ENCODE data around the gene CENPB. TPM values are rescaled to one million over a fixed set of nuclear protein-coding genes. Genes with fewer than 3 reads are reported as not detected.
"Not testable (repeated sequence)": the region's sequence is repeated elsewhere in the genome, so short reads cannot be mapped to it uniquely, and the experiment has no call there.

Gene CENPB
- polyA plus RNA-seq, 3 donors from 2014 or later: 1.0 to 1.7 (median 1.1) TPM

GRCh38 chr20:3794701-3795420 lies 8.3 kb upstream of the CENPB start:
- H3K27me3 Mint-ChIP-seq (ENCODE audit: low read depth in 3 of 3): peaks cover 0 to 11% (median 2%) of the 10 kb centered on the region in 3 donors
- H3K4me3 Mint-ChIP-seq: peak overlapping the region; percentile 88 to 93 (median 93)
- peaks cover 43 to 44% of the 10 kb centered on the region in 2 donors for H3K4me1 Mint-ChIP-seq
- H3K36me3 Mint-ChIP-seq: peaks cover 3 to 18% (median 6%) of the 10 kb centered on the region in 3 donors
- H3K27ac Mint-ChIP-seq: peak overlapping the region; percentile 95 to 97 (median 96)
- no peak for DNase-seq
- no peaks in the 10 kb centered on the region for H3K9me3 Mint-ChIP-seq

- H3K27me3 Mint-ChIP-seq (ENCODE audit: low read depth in 3 of 3); DNase-seq; H3K9me3 Mint-ChIP-seq: not testable (repeated sequence)
- Mint-ChIP-seq H3K27ac (peak overlapping the region in 1 of 6 donors; percentile 60), H3K4me3 (peak overlapping the region in 2 of 5 donors; percentile 26 to 29), H3K36me3 (peaks cover 3 to 14% (median 6%) of the 10 kb centered on the region in 3 donors), H3K4me1 (peaks cover 36 to 37% of the 10 kb centered on the region in 2 donors)
These were observed 7.6 kb upstream of the CENPB start for GRCh38 chr20:3794168-3794567.

DNA sequence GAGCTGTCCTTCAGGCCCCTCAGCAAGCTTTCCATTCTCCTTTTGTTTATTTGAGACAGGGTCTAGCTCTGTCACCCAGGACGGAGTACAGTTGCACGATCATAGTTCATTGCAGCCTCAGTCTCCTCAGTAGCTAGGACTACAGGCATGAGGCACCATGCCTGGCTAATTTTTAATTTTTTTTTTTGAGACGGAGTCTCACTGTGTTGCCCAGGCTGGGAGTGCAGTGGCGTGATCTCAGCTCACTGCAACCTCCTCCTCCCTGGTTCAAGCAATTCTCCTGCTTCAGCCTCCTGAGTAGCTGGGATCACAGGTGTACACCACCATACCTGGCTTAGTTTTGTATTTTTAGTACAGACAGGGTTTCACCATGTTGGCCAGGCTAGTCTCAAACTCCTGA lies 2.7 kb upstream of the CENPB start:
- H3K4me1 Mint-ChIP-seq: peaks cover 27 to 28% of the 10 kb centered on the region in 2 donors

GRCh38 chr20:3788685-3789155 lies 2.2 kb upstream of the CENPB start:
- peak overlapping the region in 4 of 5 donors; percentile 31 to 72 (median 62) for H3K4me3 Mint-ChIP-seq
- H3K27ac Mint-ChIP-seq: peak overlapping the region; percentile 7 to 88 (median 21)
- peaks cover under 1 to 5% (median 2%) of the 10 kb centered on the region in 3 donors for H3K27me3 Mint-ChIP-seq (ENCODE audit: low read depth in 3 of 3)

More for the DNA sequence above, 2.7 kb upstream of the CENPB start:
- not testable (repeated sequence) for H3K9me3 Mint-ChIP-seq; H3K27me3 Mint-ChIP-seq (ENCODE audit: low read depth in 3 of 3); DNase-seq; H3K36me3 Mint-ChIP-seq
- Mint-ChIP-seq H3K27ac (peak overlapping the region in 2 of 6 donors; percentile 9 to 88), H3K4me3 (peak overlapping the region in 1 of 5 donors; percentile 72)

GRCh38 chr20:3787324-3788014 lies 929 bp upstream of the CENPB start:
- H3K9me3 Mint-ChIP-seq: no peaks in the 10 kb centered on the region
- peak overlapping the region; percentile 12 to 87 (median 66) for H3K27ac Mint-ChIP-seq

More at GRCh38 chr20:3788685-3789155, 2.2 kb upstream of the CENPB start:
- Mint-ChIP-seq H3K4me1 (peaks cover 27 to 28% of the 10 kb centered on the region in 2 donors), H3K36me3 (no peaks in the 10 kb centered on the region), H3K9me3 (no peaks in the 10 kb centered on the region)
- DNase-seq: no peak

DNA sequence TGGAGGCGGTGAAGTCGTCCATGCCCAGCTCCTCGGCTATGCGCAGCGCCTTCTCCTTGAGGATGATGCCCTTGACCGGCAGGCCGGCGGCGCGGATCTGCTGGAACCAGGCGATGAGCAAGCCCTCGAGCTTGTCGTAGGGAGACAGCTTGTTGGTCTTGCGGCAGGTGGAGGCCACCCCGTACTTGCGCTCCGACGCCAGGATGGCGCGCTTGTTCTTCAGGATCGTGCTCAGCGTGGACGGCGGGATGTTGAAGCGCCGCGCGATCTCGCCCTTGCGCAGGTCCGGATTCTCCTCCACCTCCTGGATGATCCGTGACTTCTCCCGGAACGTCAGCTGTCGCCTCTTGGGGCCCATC lies 435 bp downstream of the CENPB start:
- Mint-ChIP-seq H3K9me3 (no peaks in the 10 kb centered on the region), H3K4me1 (peaks cover 43 to 47% of the 10 kb centered on the region in 2 donors), H3K36me3 (no peaks in the 10 kb centered on the region), H3K27ac (peak overlapping the region; percentile 62 to 90 (median 84)), H3K4me3 (peak overlapping the region; percentile 81 to 86 (median 82)), H3K27me3 (ENCODE audit: low read depth in 3 of 3) (peaks cover 2 to 6% (median 2%) of the 10 kb centered on the region in 3 donors)
- DNase-seq: peak in 2 of 3 donors; percentile 31 to 37

More at GRCh38 chr20:3787324-3788014, 929 bp upstream of the CENPB start:
- H3K4me3 Mint-ChIP-seq: peak overlapping the region; percentile 66 to 82 (median 75)
- H3K36me3 Mint-ChIP-seq: no peaks in the 10 kb centered on the region
- no peak for DNase-seq
- H3K4me1 Mint-ChIP-seq: peaks cover 35% of the 10 kb centered on the region in 2 donors
- peaks cover 2 to 6% (median 2%) of the 10 kb centered on the region in 3 donors for H3K27me3 Mint-ChIP-seq (ENCODE audit: low read depth in 3 of 3)

DNA sequence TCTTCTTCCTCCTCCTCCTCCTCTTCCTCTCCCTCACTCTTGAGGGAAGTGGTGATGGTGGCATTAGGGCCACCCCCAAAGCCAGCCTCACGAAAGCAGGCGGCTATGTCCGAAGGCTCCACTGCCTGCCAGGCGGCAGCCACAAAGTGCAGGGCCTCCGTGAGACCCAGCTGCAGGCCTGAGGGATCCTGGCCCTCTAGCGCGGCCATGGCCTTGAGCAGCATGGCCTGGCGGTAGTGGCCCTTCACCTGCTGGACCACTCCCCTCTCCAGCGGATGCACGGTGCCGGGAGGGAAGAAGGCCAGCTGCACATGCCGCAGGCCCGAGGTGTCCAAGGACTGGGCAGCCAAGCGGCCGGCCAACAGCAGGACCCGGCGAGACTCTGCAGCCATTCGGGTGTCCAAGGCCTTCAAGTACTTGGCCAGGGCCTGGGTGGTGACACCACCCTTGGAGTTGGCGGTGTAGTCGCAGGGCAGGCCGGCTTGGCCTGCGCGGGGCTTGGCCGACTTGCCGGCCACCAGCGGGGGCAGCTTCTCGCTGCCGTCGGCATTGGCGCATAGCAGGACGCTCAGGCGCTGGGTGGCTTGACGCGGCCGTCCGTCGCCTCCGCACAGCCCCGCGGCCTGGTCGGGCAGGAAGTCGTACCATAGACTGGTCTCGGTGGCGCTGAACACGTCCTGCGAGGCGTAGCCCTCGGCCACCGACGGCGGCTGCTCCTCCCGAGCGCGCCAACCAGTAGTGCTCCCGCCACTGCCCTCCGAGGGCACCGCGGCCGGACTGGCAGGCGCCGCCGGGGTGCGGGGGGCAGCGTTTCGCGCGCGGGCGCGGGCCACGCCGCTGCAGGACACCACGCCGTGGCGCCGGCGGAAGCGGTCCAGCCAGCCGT lies 1.1 kb downstream of the CENPB start:
- Mint-ChIP-seq H3K4me1 (peaks cover 50 to 54% of the 10 kb centered on the region in 2 donors), H3K36me3 (no peaks in the 10 kb centered on the region), H3K4me3 (peak overlapping the region in 3 of 5 donors; percentile 21 to 86 (median 86)), H3K27ac (peak overlapping the region in 3 of 6 donors; percentile 39 to 75 (median 62)), H3K27me3 (ENCODE audit: low read depth in 3 of 3) (peaks cover 2 to 6% (median 2%) of the 10 kb centered on the region in 3 donors), H3K9me3 (no peaks in the 10 kb centered on the region)
- DNase-seq: peak in 1 of 3 donors; percentile 37

GRCh38 chr20:3784863-3785239 lies 1.7 kb downstream of the CENPB start:
- Mint-ChIP-seq H3K27me3 (ENCODE audit: low read depth in 3 of 3) (peaks cover 2 to 6% (median 2%) of the 10 kb centered on the region in 3 donors), H3K9me3 (no peaks in the 10 kb centered on the region), H3K36me3 (no peaks in the 10 kb centered on the region), H3K4me3 (peak overlapping the region; percentile 13 to 61 (median 58)), H3K27ac (peak overlapping the region; percentile 26 to 75 (median 54)), H3K4me1 (peaks cover 53 to 55% of the 10 kb centered on the region in 2 donors)
- DNase-seq: no peak

DNA sequence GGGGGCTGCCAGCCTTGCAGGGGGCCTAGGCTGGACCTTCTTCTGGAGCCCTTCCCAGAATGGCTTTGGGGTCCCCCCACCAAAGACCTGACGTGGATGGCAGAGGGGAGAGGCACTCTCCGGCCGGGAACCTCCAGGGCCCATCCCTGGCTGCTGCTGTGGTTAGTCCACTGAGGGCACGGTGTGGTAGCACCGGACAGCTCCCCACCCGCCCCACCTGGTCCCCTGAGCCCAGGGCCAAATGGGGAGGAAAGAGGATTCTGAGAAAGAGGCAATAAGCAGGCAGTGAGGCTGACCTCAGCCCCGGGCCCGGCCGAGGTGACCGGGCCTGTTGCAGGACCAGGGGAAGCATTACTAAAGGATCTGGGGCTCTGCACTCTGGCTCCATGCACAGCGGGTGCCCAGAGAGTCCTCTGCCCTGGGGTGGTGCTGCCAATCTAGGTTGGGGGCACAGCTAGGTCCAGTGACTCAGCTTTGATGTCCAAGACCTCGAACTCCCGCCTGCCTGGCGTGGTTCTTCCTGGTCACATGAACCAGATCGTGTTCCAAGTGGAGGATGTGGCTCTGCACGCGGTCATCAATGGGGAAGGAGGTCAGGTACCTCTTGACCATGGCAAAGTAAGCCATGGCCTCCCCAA lies 2.2 kb downstream of the CENPB start:
- Mint-ChIP-seq H3K27ac (peak overlapping the region in 5 of 6 donors; percentile 26 to 75 (median 48)), H3K4me3 (peak overlapping the region; percentile 13 to 61 (median 58)), H3K4me1 (peaks cover 53 to 59% of the 10 kb centered on the region in 2 donors), H3K9me3 (no peaks in the 10 kb centered on the region), H3K27me3 (ENCODE audit: low read depth in 3 of 3) (peaks cover 2 to 9% (median 2%) of the 10 kb centered on the region in 3 donors), H3K36me3 (no peaks in the 10 kb centered on the region)
- no peak for DNase-seq

DNA sequence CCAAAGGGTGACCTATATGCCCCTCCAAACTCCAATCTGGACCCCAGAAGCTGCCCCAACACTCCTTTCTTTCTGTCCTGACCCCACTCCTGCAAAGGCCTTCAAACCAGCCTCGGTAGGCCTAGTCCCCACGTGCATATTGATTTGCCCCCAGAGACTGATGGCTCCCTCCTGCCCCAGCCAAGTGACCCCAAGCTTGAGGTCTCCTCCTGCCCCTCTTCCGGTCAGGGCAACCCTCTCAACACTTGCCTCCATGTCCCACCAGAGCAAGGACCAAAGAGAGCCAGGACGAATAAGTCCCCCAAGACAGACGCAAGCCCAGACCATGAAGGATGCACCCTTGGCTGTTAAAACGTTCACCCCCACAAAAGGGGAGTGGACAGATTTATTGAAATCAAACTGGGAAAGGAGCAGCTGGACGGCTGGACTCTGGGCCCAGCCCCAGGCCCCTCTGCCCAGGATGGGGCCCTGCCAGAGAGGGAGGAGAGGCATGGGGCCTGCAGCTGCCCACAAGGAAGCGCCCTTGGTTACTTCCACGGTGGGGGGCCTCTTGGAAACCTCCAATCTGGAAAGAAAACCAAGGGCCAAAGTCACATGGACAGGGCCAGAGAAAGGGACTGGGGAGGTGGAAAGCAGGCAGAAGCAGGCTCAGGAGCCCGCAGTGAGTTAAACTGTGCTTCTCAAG lies 2.9 kb downstream of the CENPB start:
- Mint-ChIP-seq H3K36me3 (no peaks in the 10 kb centered on the region), H3K4me1 (peaks cover 47 to 58% of the 10 kb centered on the region in 2 donors), H3K27ac (peak overlapping the region in 4 of 6 donors; percentile 21 to 80 (median 49)), H3K9me3 (no peaks in the 10 kb centered on the region), H3K4me3 (peak overlapping the region in 2 of 5 donors; percentile 6 to 42), H3K27me3 (ENCODE audit: low read depth in 3 of 3) (peaks cover 2 to 8% (median 2%) of the 10 kb centered on the region in 3 donors)
- DNase-seq: no peak

DNA sequence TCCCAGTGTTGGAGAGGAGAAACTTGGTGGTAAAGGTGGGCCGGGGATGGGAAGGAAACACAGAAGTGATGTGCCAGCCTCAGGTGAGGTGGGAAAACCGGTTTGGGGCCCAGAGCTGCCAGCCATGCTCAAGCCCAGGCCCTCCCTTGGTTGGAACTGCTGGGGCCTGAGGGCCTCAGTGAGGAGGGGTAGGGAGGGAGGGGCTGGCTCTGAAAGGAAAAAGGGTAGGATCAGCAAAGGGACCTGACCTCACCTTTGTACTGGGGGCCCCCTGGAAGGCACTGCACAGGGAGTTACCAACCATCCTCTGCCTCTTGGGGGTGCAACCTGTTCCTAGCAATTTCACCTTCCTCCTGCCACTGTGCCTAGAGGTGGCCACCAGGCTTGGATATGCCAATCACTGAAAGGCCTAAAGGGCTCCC lies 3.5 kb downstream of the CENPB start:
- peak overlapping the region in 2 of 5 donors; percentile 6 to 29 for H3K4me3 Mint-ChIP-seq
- H3K27ac Mint-ChIP-seq: peak overlapping the region in 5 of 6 donors; percentile 45 to 87 (median 69)

GRCh38 chr20:3782597-3782996 lies 3.9 kb downstream of the CENPB start:
- H3K4me1 Mint-ChIP-seq: peaks cover 40 to 54% of the 10 kb centered on the region in 2 donors

More for the DNA sequence above, 3.5 kb downstream of the CENPB start:
- DNase-seq: no peak
- Mint-ChIP-seq H3K36me3 (no peaks in the 10 kb centered on the region), H3K27me3 (ENCODE audit: low read depth in 3 of 3) (peaks cover 2 to 7% (median 2%) of the 10 kb centered on the region in 3 donors), H3K9me3 (no peaks in the 10 kb centered on the region), H3K4me1 (peaks cover 41 to 56% of the 10 kb centered on the region in 2 donors)

More at GRCh38 chr20:3782597-3782996, 3.9 kb downstream of the CENPB start:
- Mint-ChIP-seq H3K9me3 (no peaks in the 10 kb centered on the region), H3K4me3 (no peak overlapping the region), H3K36me3 (no peaks in the 10 kb centered on the region), H3K27ac (peak overlapping the region in 5 of 6 donors; percentile 49 to 87 (median 58)), H3K27me3 (ENCODE audit: low read depth in 3 of 3) (peaks cover 2 to 7% (median 2%) of the 10 kb centered on the region in 3 donors)
- no peak for DNase-seq
